Peyer's patch (tissue), 4 donors: ENCODE data around the gene C6orf132. TPM values are rescaled to one million over a fixed set of nuclear protein-coding genes. Genes with fewer than 3 reads are reported as not detected.
A peak's percentile ranks its signal among the peaks of the same experiment; 100 is the strongest.

Experiments used
- DNase-seq, 3 donors: peaks; one replicate each; pipeline ENCODE4 v3.0.0-alpha.2; 2017 to 2019
- H3K27ac ChIP-seq, 4 donors: fragments of 200-600 bp; sonication (generic); one replicate each; pipeline ENCODE4 v1.5.1; 2016 to 2019
- H3K27me3 ChIP-seq, 2 donors: fragments of 200-600 bp; sonication (generic); one replicate each; pipeline ENCODE4 v1.5.1; 2019
- H3K36me3 ChIP-seq, 3 donors: fragments of 200-600 bp; sonication (generic); one replicate each; pipeline ENCODE4 v1.5.1; 2016 to 2019
- H3K4me1 ChIP-seq, 4 donors: fragments of 200-600 bp; sonication (generic); one replicate each; pipeline ENCODE4 v1.5.1; 2016 to 2019
- H3K4me3 ChIP-seq, 4 donors: fragments of 200-600 bp; sonication (generic); 1 replicate in 3 of 4; 2 replicates in 1 of 4; pipeline ENCODE4 v1.5.1; 2016 to 2019; ENCODE audit warnings: mild to moderate bottlenecking in 1 of 4
- H3K9me3 ChIP-seq, 4 donors: fragments of 200-600 bp; sonication (generic); one replicate each; pipeline ENCODE4 v1.5.1; 2016 to 2019; ENCODE audit warnings: mild to moderate bottlenecking in 1 of 4
- CTCF ChIP-seq, 6 experiments: fragments of 450-650 bp in 4 of 6; fragments of 200-600 bp in 2 of 6; sonication (generic) in 1 of 6; IDR thresholded peaks; one replicate each; pipeline ENCODE4 v1.5.1; 2017 to 2019; ENCODE audit warnings: antibody characterized with exemption in 6 of 6, mild to moderate bottlenecking in 3 of 6, moderate library complexity in 1 of 6
- POLR2A ChIP-seq, 2 donors: fragments of 450-650 bp; IDR thresholded peaks; one replicate each; pipeline ENCODE4 v1.5.1; 2017; ENCODE audit warnings: antibody characterized with exemption in 2 of 2, mild to moderate bottlenecking in 2 of 2, moderate library complexity in 2 of 2
- total RNA-seq, 4 donors: library from RNA; depleted of rRNA; stranded (reverse); fragments of >200 nt; gene quantifications; one replicate each; pipeline ENCODE4 v1.1.0, GENCODE V29; 2016

C6orf132 gene
- total RNA-seq, 4 donors from 2014 or later = 47.9 to 106 (median 95.9) TPM

GRCh38 chr6:42113936-42114636 is 28.3 kb downstream of the C6orf132 start:
- H3K27me3 ChIP-seq = no peaks in the 10 kb centered on the region
- peaks cover 0 to 28% (median 4%) of the 10 kb centered on the region in 4 donors for H3K4me1 ChIP-seq
- no peaks in the 10 kb centered on the region for H3K9me3 ChIP-seq
- H3K27ac ChIP-seq = peak overlapping the region in 3 of 4 donors; percentile 60 to 86 (median 84)
- H3K4me3 ChIP-seq = no peak overlapping the region
- TF ChIP-seq CTCF (IDR thresholded peaks at IDR 0.05) (no peak), POLR2A (IDR thresholded peaks at IDR 0.05) (peak; percentile 64 to 76)
- H3K36me3 ChIP-seq = no peaks in the 10 kb centered on the region
- DNase-seq = peak in 2 of 3 donors; percentile 68 to 69

- DNase-seq = no peak
- H3K27me3 ChIP-seq = no peaks in the 10 kb centered on the region
- no peak overlapping the region for H3K27ac ChIP-seq
- no peak overlapping the region for H3K4me3 ChIP-seq
- peaks cover 0 to 26% (median 2%) of the 10 kb centered on the region in 4 donors for H3K4me1 ChIP-seq
- TF ChIP-seq CTCF (IDR thresholded peaks at IDR 0.05) (no peak), POLR2A (IDR thresholded peaks at IDR 0.05) (no peak)
- peaks cover 0 to 17% (median 0%) of the 10 kb centered on the region in 3 donors for H3K36me3 ChIP-seq
- no peaks in the 10 kb centered on the region for H3K9me3 ChIP-seq
These were observed 30.1 kb downstream of the C6orf132 start for GRCh38 chr6:42112351-42112750.

- no peak for DNase-seq
- H3K4me1 ChIP-seq = peaks cover 0 to 12% (median 2%) of the 10 kb centered on the region in 4 donors
- no peaks in the 10 kb centered on the region for H3K27me3 ChIP-seq
- peaks cover 0 to 17% (median 0%) of the 10 kb centered on the region in 3 donors for H3K36me3 ChIP-seq
- no peak for TF ChIP-seq CTCF (IDR thresholded peaks at IDR 0.05)
- TF ChIP-seq POLR2A (IDR thresholded peaks at IDR 0.05) = no peak
- H3K9me3 ChIP-seq = no peaks in the 10 kb centered on the region
- H3K27ac ChIP-seq = no peak overlapping the region
- no peak overlapping the region for H3K4me3 ChIP-seq
These were observed 31.7 kb downstream of the C6orf132 start for GRCh38 chr6:42110683-42111082.

- H3K9me3 ChIP-seq = no peaks in the 10 kb centered on the region
- DNase-seq = no peak
- H3K4me3 ChIP-seq = no peak overlapping the region
- H3K27me3 ChIP-seq = no peaks in the 10 kb centered on the region
- TF ChIP-seq CTCF (IDR thresholded peaks at IDR 0.05) = no peak
- TF ChIP-seq POLR2A (IDR thresholded peaks at IDR 0.05) = no peak
- H3K4me1 ChIP-seq = peaks cover 0 to 13% (median 9%) of the 10 kb centered on the region in 4 donors
- H3K36me3 ChIP-seq = peaks cover 0 to 17% (median 0%) of the 10 kb centered on the region in 3 donors
- H3K27ac ChIP-seq = no peak overlapping the region
These were observed 34.3 kb downstream of the C6orf132 start for GRCh38 chr6:42108071-42108470.

GRCh38 chr6:42106112-42107023 is 36.1 kb downstream of the C6orf132 start:
- DNase-seq = no peak
- Histone ChIP-seq H3K27me3 (no peaks in the 10 kb centered on the region), H3K4me1 (peaks cover 0 to 15% (median 10%) of the 10 kb centered on the region in 4 donors), H3K9me3 (no peaks in the 10 kb centered on the region), H3K27ac (no peak overlapping the region), H3K4me3 (no peak overlapping the region), H3K36me3 (peaks cover 0 to 17% (median 0%) of the 10 kb centered on the region in 3 donors)
- TF ChIP-seq POLR2A (IDR thresholded peaks at IDR 0.05) = no peak
- TF ChIP-seq CTCF (IDR thresholded peaks at IDR 0.05) = no peak
